K562 (cell line): ENCODE data around the gene MRPL11.

Experiments
- JUN ChIP-seq, 2 experiments: sonication (generic) in 1 of 2; formaldehyde crosslinking in 1 of 2; IDR thresholded peaks; 2 replicates each; pipeline versions ENCODE4 v1.6.1 to v1.8.0; 2012 to 2022; ENCODE audit warnings: borderline replicate concordance in 2 of 2, mild to moderate bottlenecking in 2 of 2, improper control_type of control experiment in 1 of 2, low read depth in 1 of 2, low read length in 1 of 2, missing genetic modification reagents in 1 of 2
- RERE ChIP-seq: sonication (generic); formaldehyde crosslinking; IDR thresholded peaks from 2 replicates; pipeline ENCODE4 v1.8.0; 2023; ENCODE audit warnings: missing genetic modification reagents, mild to moderate bottlenecking, borderline replicate concordance

DNA sequence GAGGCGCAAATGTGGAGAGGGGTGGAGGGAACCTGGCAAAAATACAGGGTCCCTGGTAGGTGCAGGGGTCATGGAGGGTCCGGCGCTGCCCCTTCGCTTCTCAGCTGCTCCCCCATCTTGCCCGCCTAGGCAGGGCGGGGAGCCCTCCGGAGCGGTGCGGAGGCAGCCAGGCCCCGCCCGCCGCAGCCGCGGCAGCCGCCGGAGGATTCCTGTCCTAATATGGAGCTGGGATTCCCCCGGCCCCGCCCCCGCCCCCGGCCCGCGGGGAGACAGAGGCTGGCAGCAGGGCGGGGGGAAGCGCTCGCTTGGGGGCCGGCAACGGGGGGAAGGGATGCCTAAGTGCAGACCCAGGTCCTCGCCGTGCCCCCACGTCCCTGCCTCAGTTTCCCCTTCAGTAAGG, 18.8 kb downstream of the MRPL11 start:
- TF ChIP-seq RERE (CRISPR knock-in tag): no peak
- no peak for TF ChIP-seq JUN (IDR thresholded peaks at IDR 0.05; ENCODE audit: borderline replicate concordance, low read depth, low read length)
- no peak for TF ChIP-seq JUN (CRISPR knock-in tag; IDR thresholded peaks at IDR 0.05; ENCODE audit: borderline replicate concordance)
